ENCODE data around the gene CCSER2.
"Not testable (repeated sequence)": the region's sequence is repeated elsewhere in the genome, so short reads cannot be mapped to it uniquely, and the experiment has no call there.

Gene CCSER2

GRCh38 chr10:84453303-84453702, 124.9 kb downstream of the CCSER2 start:
- no peak for DNase-seq (ENCODE audit: low spot score)

DNA sequence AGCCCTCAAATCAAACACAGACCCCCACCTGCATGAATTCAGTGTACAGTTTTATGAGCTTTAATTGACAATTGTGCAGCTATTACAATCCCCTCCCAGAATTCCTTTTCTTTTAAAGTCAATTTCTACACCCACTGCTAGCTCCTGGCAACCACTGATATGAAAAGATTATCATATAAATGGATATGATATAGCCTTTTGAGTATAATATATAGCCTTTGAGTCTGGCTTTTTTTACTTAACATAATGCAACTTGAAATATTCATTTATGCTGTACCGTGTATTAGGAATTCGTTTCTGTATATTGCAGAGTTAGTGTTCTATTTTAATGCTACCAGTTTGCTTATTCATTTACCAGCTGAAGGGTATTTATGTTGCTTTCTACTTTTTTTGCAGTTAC, 127.7 kb downstream of the CCSER2 start:
- DNase-seq (ENCODE audit: low spot score) = no peak

DNA sequence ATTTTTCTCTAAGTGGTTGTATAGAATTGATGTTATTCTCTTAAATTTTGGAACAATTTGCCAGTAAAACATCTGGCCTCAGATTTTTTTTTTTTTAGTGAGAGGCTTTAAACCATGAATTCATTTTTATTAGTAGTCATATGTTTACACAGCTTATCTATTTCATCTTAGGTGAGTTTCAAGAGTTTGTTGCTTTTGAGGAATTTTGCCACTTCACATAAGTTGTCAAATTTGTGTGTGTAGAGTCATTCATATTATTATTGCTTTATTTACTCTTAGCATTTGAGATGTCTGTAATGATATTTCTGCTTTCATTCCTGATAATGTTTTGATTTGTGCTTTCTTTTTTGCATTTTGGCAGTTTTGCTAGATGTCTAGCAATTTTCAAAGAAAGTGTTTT, 132.1 kb downstream of the CCSER2 start:
- DNase-seq (ENCODE audit: low spot score) = no peak

DNA sequence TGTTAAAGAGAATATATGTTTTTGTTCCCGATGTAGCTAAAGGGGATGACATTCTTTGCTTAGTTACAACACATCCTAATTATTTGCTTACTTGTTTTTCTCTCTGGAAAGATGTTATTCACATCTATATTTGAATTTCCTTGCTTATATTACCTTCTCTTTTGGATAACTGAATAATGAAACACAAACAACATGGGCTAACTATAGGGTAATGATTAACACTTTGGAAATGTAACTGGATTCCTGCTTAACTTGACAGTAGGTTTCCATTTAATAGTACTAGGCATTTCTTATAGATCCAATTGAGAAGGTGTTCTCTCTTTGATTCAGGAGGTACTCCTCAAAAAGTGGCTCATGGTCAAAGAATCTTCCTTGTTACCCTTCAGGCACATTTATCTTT, 141.1 kb downstream of the CCSER2 start:
- DNase-seq (ENCODE audit: low spot score) = no peak

DNA sequence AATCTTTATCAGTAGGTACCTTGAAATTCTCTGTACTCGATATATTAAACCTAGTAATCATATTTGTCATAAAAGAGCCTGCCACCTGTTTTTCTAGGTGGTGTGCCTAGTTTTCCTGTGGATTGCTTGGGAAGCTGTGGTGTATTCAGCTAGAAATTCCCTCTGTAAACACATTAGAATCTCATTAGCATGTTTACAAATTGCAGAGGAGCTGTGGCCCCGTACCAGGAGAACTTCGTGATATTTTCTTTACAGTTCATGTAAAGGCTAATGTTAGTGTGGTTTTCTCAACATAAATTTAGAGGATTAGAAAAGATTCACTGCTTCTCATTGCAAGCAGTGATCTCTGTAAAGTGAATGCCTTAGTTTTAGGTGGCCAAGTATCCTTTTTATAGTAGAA, 144.7 kb downstream of the CCSER2 start:
- DNase-seq (ENCODE audit: low spot score) = no peak

GRCh38 chr10:84477398-84478128, 149.2 kb downstream of the CCSER2 start:
- DNase-seq (ENCODE audit: low spot score) = no peak

GRCh38 chr10:84478151-84478550, 149.8 kb downstream of the CCSER2 start:
- DNase-seq (ENCODE audit: low spot score) = no peak

GRCh38 chr10:84478679-84479078, 150.3 kb downstream of the CCSER2 start:
- no peak for DNase-seq (ENCODE audit: low spot score)

DNA sequence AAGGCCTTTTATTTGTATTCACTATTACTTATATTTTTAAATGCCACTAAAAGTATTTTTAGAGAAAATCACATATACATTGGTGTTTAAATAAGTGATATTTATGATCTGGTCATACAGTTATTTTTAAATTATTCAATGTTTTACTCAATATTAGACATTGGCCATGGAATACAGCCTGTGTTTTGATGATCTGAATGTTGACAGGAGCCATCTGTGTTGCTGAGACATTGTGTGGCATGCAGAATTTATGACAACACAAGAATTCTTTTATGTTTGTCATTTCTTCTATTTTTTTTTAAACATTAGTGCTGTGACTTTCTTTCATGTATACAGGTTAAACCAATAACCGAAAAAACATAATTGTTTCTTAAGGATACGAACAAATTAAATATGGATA, 156.2 kb downstream of the CCSER2 start:
- no peak for DNase-seq (ENCODE audit: low spot score)

DNA sequence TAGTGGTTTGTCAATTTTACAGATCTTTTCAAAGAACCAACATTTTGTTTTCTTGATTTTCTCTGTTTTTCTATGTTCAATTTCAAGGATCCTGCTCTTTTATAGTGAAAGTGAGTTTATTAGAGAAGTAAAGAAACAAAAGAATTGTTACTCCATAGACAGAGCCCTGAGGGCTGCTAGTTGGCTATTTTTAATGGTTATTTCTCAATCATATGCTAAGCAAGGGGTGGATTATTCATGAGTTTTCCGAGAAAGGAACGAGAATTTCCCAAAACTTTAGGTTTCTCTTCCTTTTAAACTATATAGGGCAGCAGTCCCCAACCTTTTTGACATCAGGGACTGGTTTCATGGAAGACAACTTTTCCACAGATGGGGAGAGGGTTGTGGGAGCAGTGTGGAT, 165.0 kb downstream of the CCSER2 start:
- DNase-seq (ENCODE audit: low spot score) = no peak

- no peak for DNase-seq (ENCODE audit: low spot score)
These were observed 165.8 kb downstream of the CCSER2 start for GRCh38 chr10:84493951-84494848.

- no peak for DNase-seq (ENCODE audit: low spot score)
These were observed 166.4 kb downstream of the CCSER2 start for GRCh38 chr10:84494849-84495180.

- DNase-seq (ENCODE audit: low spot score) = no peak
These were observed 169.6 kb downstream of the CCSER2 start for GRCh38 chr10:84497978-84498377.

- not testable (repeated sequence) for DNase-seq (ENCODE audit: low spot score)
These were observed 170.7 kb downstream of the CCSER2 start for GRCh38 chr10:84499039-84499438.

GRCh38 chr10:84499846-84500245, 171.5 kb downstream of the CCSER2 start:
- no peak for DNase-seq (ENCODE audit: low spot score)

DNA sequence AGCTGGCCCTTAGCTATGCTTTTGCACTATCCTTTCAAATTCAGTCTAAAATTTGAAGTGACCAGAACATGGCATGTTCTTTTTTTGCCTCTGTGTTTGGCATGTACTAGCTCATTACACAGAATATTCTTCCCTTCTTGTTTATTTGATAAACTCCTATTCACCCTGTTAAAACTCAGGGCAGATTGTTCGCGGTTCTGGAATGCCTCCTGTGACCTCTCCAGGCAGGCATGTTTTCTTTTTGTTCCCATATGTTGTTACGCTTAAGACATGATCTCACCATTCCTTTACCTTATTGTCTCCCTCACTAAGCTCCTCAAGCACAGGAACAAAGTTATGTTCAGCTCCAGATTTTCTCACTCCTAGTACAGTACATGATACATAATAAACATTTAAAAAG, 181.7 kb downstream of the CCSER2 start:
- no peak for DNase-seq (ENCODE audit: low spot score)

GRCh38 chr10:84511106-84511505, 182.7 kb downstream of the CCSER2 start:
- DNase-seq (ENCODE audit: low spot score) = no peak

DNA sequence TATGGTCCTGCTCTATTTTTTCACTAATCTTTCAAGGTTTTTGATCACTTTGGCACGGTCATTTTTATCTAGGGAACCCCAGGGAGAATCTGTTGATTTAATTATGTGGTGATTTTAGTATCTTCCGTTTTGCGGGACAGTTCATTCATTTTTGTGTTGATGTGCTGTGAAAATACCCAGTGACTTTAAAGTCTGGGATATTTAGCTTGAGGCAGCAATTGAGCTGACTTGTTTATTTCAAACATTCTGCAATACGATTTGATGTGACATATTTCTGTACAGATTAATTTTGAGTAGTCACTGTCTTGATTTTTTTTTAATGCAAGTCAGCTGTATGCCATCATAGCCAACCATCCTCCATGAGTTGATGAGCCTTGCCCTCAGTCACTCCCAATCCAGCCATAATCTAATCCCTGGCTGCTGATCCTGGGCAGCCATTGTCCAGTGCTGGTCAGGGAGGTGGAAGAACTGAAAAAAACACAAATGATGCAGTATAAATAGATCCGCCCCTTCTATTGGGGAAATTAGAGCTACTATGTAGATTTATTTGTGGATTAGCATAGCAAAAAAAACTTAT, 183.4 kb downstream of the CCSER2 start:
- DNase-seq (ENCODE audit: low spot score) = no peak

DNA sequence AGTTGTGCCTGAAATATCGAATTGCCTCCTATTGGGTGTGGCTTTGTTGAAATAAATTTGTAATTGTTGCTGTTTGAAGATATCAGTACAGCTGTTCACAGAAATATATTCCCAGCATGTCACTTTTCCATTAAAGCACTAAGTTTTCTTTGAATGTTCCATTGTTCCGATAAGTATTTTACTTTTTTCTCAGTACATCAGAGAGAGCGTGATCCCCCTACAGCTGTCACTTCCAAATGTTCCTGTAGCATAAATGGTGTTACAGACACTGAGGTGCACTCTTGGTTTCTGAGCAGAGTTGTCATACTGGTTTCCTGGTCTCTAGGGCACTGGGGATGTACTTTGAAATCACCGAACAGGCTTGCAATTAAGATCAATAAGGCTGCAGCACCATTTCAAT, 189.2 kb downstream of the CCSER2 start:
- no peak for DNase-seq (ENCODE audit: low spot score)

DNA sequence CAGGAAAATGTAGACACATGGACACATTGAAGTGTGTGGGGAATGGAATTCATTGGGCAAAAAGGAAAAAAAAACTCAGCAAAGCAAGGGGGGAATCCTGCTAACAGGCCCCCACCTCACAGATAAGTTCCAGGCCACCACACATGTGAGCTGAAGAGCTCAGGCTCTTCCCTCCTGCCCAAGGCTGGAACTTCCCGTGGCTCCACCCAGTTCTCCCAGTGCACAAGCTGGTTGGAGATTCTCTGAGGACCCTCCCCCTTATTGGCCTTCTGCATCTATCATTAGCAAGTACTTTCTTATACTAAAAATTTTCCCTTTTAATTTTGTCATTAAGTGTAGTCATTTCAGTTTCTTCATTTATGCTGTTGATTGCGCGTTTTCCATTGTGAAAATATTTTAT, 190.8 kb downstream of the CCSER2 start:
- no peak for DNase-seq (ENCODE audit: low spot score)

DNA sequence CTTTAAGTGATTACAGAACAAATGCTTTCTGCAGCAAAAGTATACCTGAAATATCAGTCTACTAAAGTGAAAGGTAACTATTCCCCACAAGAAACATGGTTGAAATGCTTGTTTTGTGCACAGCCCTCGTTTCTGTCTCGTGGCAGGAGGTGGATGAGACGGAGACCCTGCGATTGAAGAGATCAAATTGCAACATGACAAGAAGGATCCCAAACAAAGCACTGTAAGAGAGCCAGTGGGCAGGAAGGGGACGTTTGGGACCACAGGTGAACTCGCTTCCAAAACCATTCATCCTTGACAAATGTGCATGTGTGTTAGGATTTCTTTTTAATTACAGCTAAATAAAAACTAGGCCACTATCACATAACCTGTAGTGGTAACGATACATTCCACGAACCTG, 192.6 kb downstream of the CCSER2 start:
- DNase-seq (ENCODE audit: low spot score) = no peak

DNA sequence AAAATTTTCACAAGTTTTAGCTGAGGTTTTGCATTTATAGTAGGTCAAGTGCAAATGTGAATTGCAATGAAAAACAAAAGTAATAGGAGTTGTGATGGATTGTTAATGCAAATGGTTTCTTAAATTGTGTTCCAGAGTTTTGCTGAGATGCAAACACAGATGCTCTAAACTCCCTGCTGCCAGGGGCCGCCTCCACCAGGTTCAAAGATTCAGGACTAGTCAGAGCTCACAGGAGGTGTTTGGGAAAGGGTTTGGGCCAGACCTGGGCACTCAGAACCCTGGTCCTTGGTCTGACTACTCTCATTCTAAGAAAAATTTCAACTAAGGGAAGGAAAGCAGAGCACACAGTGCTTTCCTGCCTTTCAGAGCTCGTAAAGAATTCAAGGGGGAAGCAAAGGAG, 193.1 kb downstream of the CCSER2 start:
- no peak for DNase-seq (ENCODE audit: low spot score)

Measured in CD4-positive, alpha-beta T cell treated with Interleukin-6 at 100 ng/mL for 8 hours (primary cell).